Right atrium auricular region (tissue), 2 donors: ENCODE results near the gene POMC. TPM values are rescaled to one million over a fixed set of nuclear protein-coding genes. Genes with fewer than 3 reads are reported as not detected.

ENCODE experiments used
- DNase-seq: peaks from one replicate; pipeline ENCODE4 v3.0.0-alpha.2; 2019; ENCODE audit warnings: low spot score
- H3K27ac ChIP-seq, 2 donors: fragments of 200-600 bp; sonication (generic); 1 replicate in 1 of 2; 2 replicates in 1 of 2; pipeline ENCODE4 v1.5.1; 2016 to 2019
- H3K27me3 ChIP-seq, 2 donors: fragments of 200-600 bp; sonication (generic); one replicate each; pipeline versions ENCODE4 v1.5.1 to v1.6.0; 2017 to 2019
- H3K36me3 ChIP-seq: fragments of 200-600 bp; sonication (generic); one replicate; pipeline ENCODE4 v1.5.1; 2016
- H3K4me1 ChIP-seq, 2 donors: fragments of 200-600 bp; sonication (generic); one replicate each; pipeline versions ENCODE4 v1.5.1 to v1.6.0; 2017 to 2019
- H3K4me3 ChIP-seq, 2 donors: fragments of 200-600 bp; sonication (generic); 1 replicate in 1 of 2; 2 replicates in 1 of 2; pipeline ENCODE4 v1.5.1; 2017 to 2019; ENCODE audit warnings: mild to moderate bottlenecking in 1 of 2, moderate library complexity in 1 of 2
- H3K9me3 ChIP-seq, 2 donors: fragments of 200-600 bp; sonication (generic); one replicate each; pipeline ENCODE4 v1.5.1; 2019
- total RNA-seq, 2 donors: library from RNA; depleted of rRNA; stranded (reverse); fragments of >200 nt; gene quantifications; one replicate each; pipeline ENCODE4 v1.1.0, GENCODE V29; 2016
- TF ChIP-seq, protein P1 (sequence below), 2 donors: fragments of 200-600 bp; sonication (generic); IDR thresholded peaks; one replicate each; pipeline ENCODE4 v1.5.1; 2019; ENCODE audit warnings: antibody characterized with exemption in 2 of 2

Gene POMC
- total RNA-seq, 2 donors from 2014 or later: 9.0 to 12.6 TPM

DNA sequence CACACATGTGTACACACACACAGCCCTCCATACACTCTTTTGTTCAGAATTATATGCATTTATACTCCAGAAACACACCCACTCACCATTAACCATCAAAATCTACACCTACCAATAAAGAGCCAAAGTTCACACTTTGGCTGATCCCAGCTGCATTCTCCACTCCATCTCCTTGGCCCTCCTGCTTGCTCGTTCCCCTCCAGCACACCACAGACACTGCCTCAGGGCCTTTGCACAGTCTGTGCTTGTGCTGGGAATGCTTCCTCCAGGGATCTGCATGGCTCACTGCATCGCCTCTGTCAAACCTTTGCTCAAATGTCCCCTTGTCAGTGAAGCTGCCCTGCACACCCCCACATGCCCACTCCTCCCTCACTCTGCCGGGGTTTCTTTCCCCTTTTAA lies 46.0 kb downstream of the POMC start:
- TF ChIP-seq, protein P1, sequence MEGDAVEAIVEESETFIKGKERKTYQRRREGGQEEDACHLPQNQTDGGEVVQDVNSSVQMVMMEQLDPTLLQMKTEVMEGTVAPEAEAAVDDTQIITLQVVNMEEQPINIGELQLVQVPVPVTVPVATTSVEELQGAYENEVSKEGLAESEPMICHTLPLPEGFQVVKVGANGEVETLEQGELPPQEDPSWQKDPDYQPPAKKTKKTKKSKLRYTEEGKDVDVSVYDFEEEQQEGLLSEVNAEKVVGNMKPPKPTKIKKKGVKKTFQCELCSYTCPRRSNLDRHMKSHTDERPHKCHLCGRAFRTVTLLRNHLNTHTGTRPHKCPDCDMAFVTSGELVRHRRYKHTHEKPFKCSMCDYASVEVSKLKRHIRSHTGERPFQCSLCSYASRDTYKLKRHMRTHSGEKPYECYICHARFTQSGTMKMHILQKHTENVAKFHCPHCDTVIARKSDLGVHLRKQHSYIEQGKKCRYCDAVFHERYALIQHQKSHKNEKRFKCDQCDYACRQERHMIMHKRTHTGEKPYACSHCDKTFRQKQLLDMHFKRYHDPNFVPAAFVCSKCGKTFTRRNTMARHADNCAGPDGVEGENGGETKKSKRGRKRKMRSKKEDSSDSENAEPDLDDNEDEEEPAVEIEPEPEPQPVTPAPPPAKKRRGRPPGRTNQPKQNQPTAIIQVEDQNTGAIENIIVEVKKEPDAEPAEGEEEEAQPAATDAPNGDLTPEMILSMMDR (IDR thresholded peaks at IDR 0.05): no peak

DNA sequence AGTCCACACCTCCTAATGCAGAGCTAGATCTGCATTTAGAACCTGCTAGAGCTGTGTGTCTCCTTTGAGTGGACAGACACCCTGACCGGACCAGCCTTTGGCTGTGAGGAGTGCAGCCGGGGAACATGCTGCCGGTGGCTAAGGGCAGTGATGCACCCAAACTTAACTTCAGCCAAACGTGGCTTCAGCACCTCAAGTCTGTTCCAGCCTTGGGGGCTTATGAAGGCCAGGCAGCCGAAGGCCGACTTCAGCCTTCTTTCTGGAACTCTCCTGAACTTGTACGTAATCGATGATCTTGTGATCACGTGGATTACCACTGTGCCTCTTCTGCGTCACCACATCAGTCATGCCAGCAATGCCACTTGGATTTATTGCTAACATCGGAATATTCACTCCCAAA lies 49.1 kb downstream of the POMC start:
- H3K27me3 ChIP-seq: no peaks in the 10 kb centered on the region
- no peak for DNase-seq
- no peaks in the 10 kb centered on the region for H3K9me3 ChIP-seq
- no peaks in the 10 kb centered on the region for H3K4me1 ChIP-seq
- TF ChIP-seq, protein P1 (IDR thresholded peaks at IDR 0.05): no peak
- no peak overlapping the region for H3K4me3 ChIP-seq
- H3K36me3 ChIP-seq: no peaks in the 10 kb centered on the region
- no peak overlapping the region for H3K27ac ChIP-seq

More for the DNA sequence above, 46.0 kb downstream of the POMC start:
- no peaks in the 10 kb centered on the region for H3K27me3 ChIP-seq
- H3K36me3 ChIP-seq: no peaks in the 10 kb centered on the region
- no peak overlapping the region for H3K27ac ChIP-seq
- H3K4me3 ChIP-seq: no peak overlapping the region
- no peaks in the 10 kb centered on the region for H3K4me1 ChIP-seq
- H3K9me3 ChIP-seq: no peaks in the 10 kb centered on the region
- no peak for DNase-seq

DNA sequence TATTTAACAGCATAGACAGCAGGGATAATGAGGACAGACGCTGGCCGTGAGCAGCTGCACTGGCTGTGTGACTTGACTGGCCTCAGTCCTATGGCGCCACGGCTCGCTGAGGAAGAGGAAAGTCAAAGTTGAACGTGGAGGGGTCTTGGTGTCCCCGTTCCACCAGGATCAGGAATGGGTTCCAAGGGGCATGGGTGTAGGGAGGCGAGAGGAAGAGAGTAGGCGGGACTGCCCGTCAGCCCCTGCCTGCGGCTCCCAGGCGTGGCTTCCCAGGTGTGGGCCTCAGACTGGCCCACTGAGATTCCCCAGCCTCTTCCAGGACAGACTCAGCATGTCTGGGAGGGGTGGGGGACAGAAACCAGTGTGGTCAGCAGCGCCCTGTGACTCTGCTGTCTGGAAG lies 51.4 kb downstream of the POMC start:
- TF ChIP-seq, protein P1 (IDR thresholded peaks at IDR 0.05): no peak
- Histone ChIP-seq H3K4me1 (no peaks in the 10 kb centered on the region), H3K27ac (no peak overlapping the region), H3K36me3 (no peaks in the 10 kb centered on the region), H3K27me3 (no peaks in the 10 kb centered on the region), H3K4me3 (no peak overlapping the region), H3K9me3 (no peaks in the 10 kb centered on the region)
- no peak for DNase-seq

DNA sequence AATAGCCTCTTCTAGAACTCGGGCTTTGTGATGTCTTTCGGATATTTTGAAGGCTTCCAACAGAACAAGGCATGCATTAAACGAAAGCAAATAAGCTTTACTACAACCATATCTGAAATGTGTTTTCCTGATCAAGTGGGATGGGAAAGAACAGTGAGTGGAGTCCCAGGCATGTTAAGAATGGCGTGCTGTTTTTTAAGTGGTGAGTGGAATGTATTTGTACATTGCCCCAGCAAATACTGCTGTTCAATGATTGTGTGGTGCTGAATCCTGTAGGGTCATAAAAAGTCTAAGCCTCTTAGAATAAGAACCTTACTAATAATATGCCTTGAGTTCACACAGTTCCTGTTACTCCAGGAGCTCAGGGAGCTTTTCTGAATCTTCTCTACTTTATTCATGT lies 52.5 kb downstream of the POMC start:
- H3K9me3 ChIP-seq: no peaks in the 10 kb centered on the region
- no peak overlapping the region for H3K27ac ChIP-seq
- no peaks in the 10 kb centered on the region for H3K4me1 ChIP-seq
- TF ChIP-seq, protein P1 (IDR thresholded peaks at IDR 0.05): no peak
- no peak overlapping the region for H3K4me3 ChIP-seq
- no peaks in the 10 kb centered on the region for H3K27me3 ChIP-seq
- DNase-seq: no peak
- H3K36me3 ChIP-seq: no peaks in the 10 kb centered on the region

DNA sequence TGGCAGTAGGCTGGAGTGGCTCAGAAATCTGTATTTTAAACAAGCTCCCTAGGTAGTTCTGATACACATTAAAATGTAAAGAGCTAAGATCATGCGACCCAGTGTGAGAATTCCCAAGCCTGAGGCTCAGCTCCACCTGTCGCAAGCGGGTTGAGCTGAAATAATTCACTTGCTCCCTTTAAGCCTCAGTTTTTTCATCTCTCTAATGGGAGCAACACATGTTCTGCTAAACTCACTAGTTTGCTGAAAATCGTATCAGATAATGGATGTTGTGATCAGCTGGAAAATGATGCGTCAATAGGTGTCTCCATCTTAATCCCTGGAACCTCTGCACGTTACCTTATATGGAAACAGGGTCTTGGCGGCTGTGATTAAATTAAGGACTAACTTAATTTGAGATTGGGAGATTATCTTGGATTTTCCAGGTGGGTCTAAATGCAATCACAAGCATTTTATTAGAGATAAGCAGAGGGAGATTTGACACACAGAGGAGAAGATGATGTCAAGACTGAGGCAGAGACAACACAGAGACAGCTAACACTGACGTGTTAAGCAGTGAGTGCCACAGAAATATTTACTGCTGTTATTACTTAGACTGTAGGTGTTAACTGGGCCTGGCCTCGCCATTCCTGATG lies 53.0 kb downstream of the POMC start:
- H3K27me3 ChIP-seq: no peaks in the 10 kb centered on the region
- no peak overlapping the region for H3K27ac ChIP-seq
- H3K36me3 ChIP-seq: no peaks in the 10 kb centered on the region
- H3K9me3 ChIP-seq: no peaks in the 10 kb centered on the region
- H3K4me1 ChIP-seq: no peaks in the 10 kb centered on the region
- H3K4me3 ChIP-seq: no peak overlapping the region
- no peak for DNase-seq
- TF ChIP-seq, protein P1 (IDR thresholded peaks at IDR 0.05): no peak

DNA sequence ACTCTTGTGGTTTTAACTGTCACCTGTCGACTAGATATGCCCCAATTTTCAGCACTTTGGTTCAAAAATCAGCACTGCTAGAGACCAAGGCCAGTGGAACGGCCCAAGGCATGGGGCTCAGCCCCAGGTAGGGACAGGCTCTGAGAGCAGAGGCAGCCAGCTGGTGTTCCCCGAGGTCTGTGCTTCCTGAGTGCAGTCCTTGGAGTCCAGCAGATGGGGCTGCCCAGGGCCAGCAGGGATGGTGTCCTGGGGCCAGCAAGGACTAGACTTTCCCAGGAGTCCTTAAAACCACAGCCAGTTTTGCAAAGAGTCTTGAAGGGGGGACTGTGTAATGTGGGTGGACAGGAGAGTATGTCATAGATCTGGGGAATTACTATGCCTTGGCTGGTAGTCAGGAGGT lies 56.3 kb downstream of the POMC start:
- no peaks in the 10 kb centered on the region for H3K36me3 ChIP-seq
- H3K9me3 ChIP-seq: no peaks in the 10 kb centered on the region
- H3K4me1 ChIP-seq: no peaks in the 10 kb centered on the region
- H3K27me3 ChIP-seq: no peaks in the 10 kb centered on the region
- TF ChIP-seq, protein P1 (IDR thresholded peaks at IDR 0.05): no peak
- no peak overlapping the region for H3K27ac ChIP-seq
- DNase-seq: no peak
- no peak overlapping the region for H3K4me3 ChIP-seq
